HG03159 (cell line): ENCODE data around the gene RFC1.

Experiments
- ATAC-seq: cut with Tn5 transposase; IDR thresholded peaks from one replicate; pipeline ENCODE4 v1.9.1; 2021; ENCODE audit warnings: mild to moderate bottlenecking, moderate library complexity; ENCODE audit not compliant: unreplicated experiment

The RFC1 gene

DNA sequence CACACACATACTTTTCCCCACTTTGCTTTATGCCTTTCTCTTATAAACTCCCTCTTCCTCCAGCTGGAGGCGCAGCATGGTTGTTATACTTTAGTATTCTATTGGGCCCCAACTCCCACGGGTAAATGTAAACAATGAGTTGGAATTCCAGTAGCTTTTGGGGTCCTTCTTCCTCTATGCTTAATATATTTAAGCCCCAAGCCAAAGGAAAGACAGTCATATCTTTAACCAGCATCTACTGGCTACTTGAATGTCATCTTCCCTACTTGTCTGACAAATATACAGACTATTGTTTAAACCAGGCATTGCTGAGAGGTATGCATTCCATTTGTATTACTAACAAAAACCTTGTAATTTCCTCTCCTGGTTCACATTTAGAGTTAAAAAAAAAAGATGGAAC is 110.9 kb downstream of the RFC1 start:
- ATAC-seq: no peak

DNA sequence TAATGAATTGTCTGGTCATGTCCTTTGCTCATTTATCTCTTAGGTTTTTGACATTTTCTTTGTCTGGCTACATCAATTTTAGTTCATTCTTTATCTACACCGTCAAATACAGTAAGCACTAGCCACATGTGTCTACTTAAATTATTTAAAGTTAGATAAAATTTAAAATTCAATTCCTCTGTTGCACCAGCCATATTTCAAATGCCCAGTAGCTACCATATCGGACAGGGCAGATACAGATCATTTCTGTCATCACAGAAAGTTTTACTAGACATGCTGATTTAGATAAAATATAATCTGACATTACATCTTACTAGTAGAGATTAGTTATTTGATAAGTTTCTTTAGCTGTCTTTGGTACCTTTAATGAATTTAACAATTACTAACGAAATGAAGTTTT is 122.7 kb downstream of the RFC1 start:
- no peak for ATAC-seq
